KG1 (cell line): ENCODE data around the gene MINDY4.

ENCODE experiments used
- DNase-seq: peaks from one replicate; lab custom pipeline; 2025; lab: John Stamatoyannopoulos, UW

The MINDY4 gene

GRCh38 chr7:30771174-30771879 lies at the start of gene MINDY4:
Gene MINDY4 (plus strand): TSS chr7:30771417. CDS start chr7:30771494, 77 bp downstream.
- DNase-seq = no peak

GRCh38 chr7:30722187-30722586 lies 49.0 kb upstream of the MINDY4 start:
- DNase-seq = no peak

GRCh38 chr7:30722671-30723070 lies 48.5 kb upstream of the MINDY4 start:
- no peak for DNase-seq

GRCh38 chr7:30723776-30724175 lies 47.4 kb upstream of the MINDY4 start:
- DNase-seq = no peak

- no peak for DNase-seq
Observed at GRCh38 chr7:30726296-30727006, 44.8 kb upstream of the MINDY4 start.

GRCh38 chr7:30727061-30727945 lies 43.9 kb upstream of the MINDY4 start:
- peak; percentile 54 for DNase-seq

- no peak for DNase-seq
Observed at GRCh38 chr7:30728591-30729100, 42.6 kb upstream of the MINDY4 start.

- no peak for DNase-seq
Observed at GRCh38 chr7:30729642-30730041, 41.6 kb upstream of the MINDY4 start.

- no peak for DNase-seq
Observed at GRCh38 chr7:30730097-30730496, 41.1 kb upstream of the MINDY4 start.

GRCh38 chr7:30730996-30731395 lies 40.2 kb upstream of the MINDY4 start:
- DNase-seq = no peak

- DNase-seq = no peak
Observed at GRCh38 chr7:30731581-30731980, 39.6 kb upstream of the MINDY4 start.

- no peak for DNase-seq
Observed at GRCh38 chr7:30732606-30733005, 38.6 kb upstream of the MINDY4 start.

GRCh38 chr7:30733216-30733615 lies 38.0 kb upstream of the MINDY4 start:
- no peak for DNase-seq

GRCh38 chr7:30733691-30734090 lies 37.5 kb upstream of the MINDY4 start:
- DNase-seq = no peak

- DNase-seq = no peak
Observed at GRCh38 chr7:30734497-30734896, 36.7 kb upstream of the MINDY4 start.

GRCh38 chr7:30735631-30736030 lies 35.6 kb upstream of the MINDY4 start:
- DNase-seq = no peak

GRCh38 chr7:30736291-30736690 lies 34.9 kb upstream of the MINDY4 start:
- no peak for DNase-seq

- no peak for DNase-seq
Observed at GRCh38 chr7:30738026-30738915, 32.9 kb upstream of the MINDY4 start.

GRCh38 chr7:30739691-30740090 lies 31.5 kb upstream of the MINDY4 start:
- DNase-seq = no peak

GRCh38 chr7:30740417-30741181 lies 30.6 kb upstream of the MINDY4 start:
- no peak for DNase-seq

- no peak for DNase-seq
Observed at GRCh38 chr7:30741289-30741688, 29.9 kb upstream of the MINDY4 start.
